H9 (cell line): ENCODE data around the gene ARHGAP15. TPM values are rescaled to one million over a fixed set of nuclear protein-coding genes. Genes with fewer than 3 reads are reported as not detected.

ENCODE experiments used
- DNase-seq: peaks from one replicate; pipeline ENCODE4 v3.0.0-alpha.2; 2017
- H2AFZ ChIP-seq: one replicate; pipeline ENCODE4 v1.6.1; 2013; ENCODE audit warnings: mild to moderate bottlenecking, low read length, control low read depth, moderate library complexity
- H2AK5ac ChIP-seq: 2 replicates; pipeline ENCODE4 v1.6.1; 2013; ENCODE audit warnings: low read length, control low read depth, mixed read lengths; ENCODE audit not compliant: insufficient read length
- H2BK120ac ChIP-seq: one replicate; pipeline ENCODE4 v1.6.1; 2013; ENCODE audit warnings: low read depth, mild to moderate bottlenecking, low read length, control low read depth, inconsistent platforms; ENCODE audit not compliant: poor library complexity, severe bottlenecking
- H2BK12ac ChIP-seq: 2 replicates; pipeline ENCODE4 v1.6.1; 2013; ENCODE audit warnings: low read length, control low read depth, mixed read lengths, low read depth; ENCODE audit not compliant: insufficient read length
- H2BK15ac ChIP-seq: 2 replicates; pipeline ENCODE4 v1.6.1; 2013; ENCODE audit warnings: low read depth, low read length, control low read depth
- H2BK20ac ChIP-seq: one replicate; pipeline ENCODE4 v1.6.1; 2013; ENCODE audit warnings: low read depth, mild to moderate bottlenecking, low read length, control low read depth, inconsistent platforms; ENCODE audit not compliant: poor library complexity, severe bottlenecking
- H2BK5ac ChIP-seq: 2 replicates; pipeline ENCODE4 v1.6.1; 2013; ENCODE audit warnings: low read length, control low read depth, mixed read lengths; ENCODE audit not compliant: insufficient read length
- H3K14ac ChIP-seq: 2 replicates; pipeline ENCODE4 v1.6.1; 2013; ENCODE audit warnings: low read length, control low read depth; ENCODE audit not compliant: insufficient read depth
- H3K18ac ChIP-seq: 2 replicates; pipeline ENCODE4 v1.6.1; 2013; ENCODE audit warnings: low read depth, mild to moderate bottlenecking, mixed read lengths, low read length, control low read depth; ENCODE audit not compliant: insufficient read length
- H3K23ac ChIP-seq: 2 replicates; pipeline ENCODE4 v1.6.1; 2013; ENCODE audit warnings: low read length, control low read depth, mixed read lengths, low read depth; ENCODE audit not compliant: insufficient read length
- H3K23me2 ChIP-seq: 2 replicates; pipeline ENCODE4 v1.6.1; 2013; ENCODE audit warnings: low read depth, mild to moderate bottlenecking, mixed read lengths, low read length, control low read depth; ENCODE audit not compliant: insufficient read length, poor library complexity, severe bottlenecking
- H3K27ac ChIP-seq: 2 replicates; pipeline ENCODE4 v1.5.1; 2013; ENCODE audit warnings: low read length, control low read depth, mixed read lengths, low read depth; ENCODE audit not compliant: insufficient read length
- H3K27me3 ChIP-seq: 2 replicates; pipeline ENCODE4 v1.6.1; 2013; ENCODE audit warnings: low read length, control low read depth, inconsistent platforms; ENCODE audit not compliant: insufficient read depth
- H3K4ac ChIP-seq: 2 replicates; pipeline ENCODE4 v1.6.1; 2013; ENCODE audit warnings: low read depth, mild to moderate bottlenecking, control low read depth, inconsistent platforms, low read length, moderate library complexity
- H3K4me1 ChIP-seq: 2 replicates; pipeline ENCODE4 v1.6.1; 2013; ENCODE audit warnings: low read length, control low read depth, inconsistent platforms; ENCODE audit not compliant: insufficient read depth
- H3K4me2 ChIP-seq: 2 replicates; pipeline ENCODE4 v1.6.1; 2013; ENCODE audit warnings: low read length, control low read depth, mixed read lengths; ENCODE audit not compliant: insufficient read length, insufficient read depth
- H3K56ac ChIP-seq: 2 replicates; pipeline ENCODE4 v1.6.1; 2013; ENCODE audit warnings: low read depth, mild to moderate bottlenecking, mixed read lengths, low read length, control low read depth; ENCODE audit not compliant: insufficient read length
- H3K79me1 ChIP-seq: 2 replicates; pipeline ENCODE4 v1.6.1; 2013; ENCODE audit warnings: low read depth, mild to moderate bottlenecking, moderate library complexity, low read length, control low read depth, inconsistent platforms; ENCODE audit not compliant: insufficient read depth, poor library complexity, severe bottlenecking
- H3K79me2 ChIP-seq: 2 replicates; pipeline ENCODE4 v1.6.1; 2013; ENCODE audit warnings: low read length, control low read depth, inconsistent platforms; ENCODE audit not compliant: insufficient read depth
- H3K9ac ChIP-seq: 2 replicates; pipeline ENCODE4 v1.6.1; 2013; ENCODE audit warnings: low read length, control low read depth, mixed read lengths; ENCODE audit not compliant: insufficient read length; ENCODE audit errors: extremely low read depth
- H3K9me3 ChIP-seq: one replicate; pipeline ENCODE4 v1.6.1; 2013; ENCODE audit warnings: low read depth, low read length, inconsistent platforms; ENCODE audit not compliant: control insufficient read depth
- H3T11ph ChIP-seq: one replicate; pipeline ENCODE4 v1.6.1; 2013; ENCODE audit warnings: mild to moderate bottlenecking, low read length, control low read depth, inconsistent platforms
- H4K20me1 ChIP-seq: one replicate; pipeline ENCODE4 v1.6.1; 2013; ENCODE audit not compliant: control insufficient read depth, insufficient read length, insufficient read depth
- H4K5ac ChIP-seq: 2 replicates; pipeline ENCODE4 v1.6.1; 2013; ENCODE audit warnings: low read depth, mild to moderate bottlenecking, mixed read lengths, low read length, control low read depth; ENCODE audit not compliant: insufficient read length
- H4K8ac ChIP-seq: replicated peaks from 2 replicates; pipeline ENCODE4 v1.6.1; 2013; ENCODE audit warnings: low read length, control low read depth, mixed read lengths, low read depth; ENCODE audit not compliant: insufficient read length
- H4K91ac ChIP-seq: 2 replicates; pipeline ENCODE4 v1.6.1; 2013; ENCODE audit warnings: low read depth, mild to moderate bottlenecking, moderate library complexity, mixed read lengths, low read length, control low read depth; ENCODE audit not compliant: insufficient read length
- H3K27ac Mint-ChIP-seq, 3 experiments: 2 replicates in 2 of 3; 3 replicates in 1 of 3; pipeline ENCODE4 v1.8.0; 2020 to 2021; ENCODE audit warnings: mixed read lengths in 3 of 3, mild to moderate bottlenecking in 1 of 3, moderate library complexity in 1 of 3
- H3K27me3 Mint-ChIP-seq: 2 replicates; pipeline ENCODE4 v1.8.0; 2021; ENCODE audit warnings: low read depth, mild to moderate bottlenecking, moderate library complexity, mixed read lengths
- H3K36me3 Mint-ChIP-seq, 3 experiments: 2 replicates in 2 of 3; 3 replicates in 1 of 3; pipeline ENCODE4 v1.8.0; 2020 to 2021; ENCODE audit warnings: low read depth in 3 of 3, mixed read lengths in 3 of 3; ENCODE audit not compliant: insufficient read depth in 1 of 3
- H3K4me1 Mint-ChIP-seq, 2 experiments: 2 replicates each; pipeline ENCODE4 v1.8.0; 2020; ENCODE audit warnings: mixed read lengths in 2 of 2
- H3K4me3 Mint-ChIP-seq, 2 experiments: 2 replicates in 1 of 2; 3 replicates in 1 of 2; pipeline ENCODE4 v1.8.0; 2020 to 2021; ENCODE audit warnings: mild to moderate bottlenecking in 2 of 2, mixed read lengths in 2 of 2, moderate library complexity in 1 of 2
- H3K9me3 Mint-ChIP-seq, 2 experiments: 2 replicates in 1 of 2; 3 replicates in 1 of 2; pipeline ENCODE4 v1.8.0; 2020; ENCODE audit warnings: mild to moderate bottlenecking in 2 of 2, mixed read lengths in 2 of 2, moderate library complexity in 1 of 2
- WGBS: extraction: QIAGEN DNeasy Blood & Tissue Kit; methylation state at CpG from one replicate; pipeline ENCODE4 v1.1.7; 2013; ENCODE audit warnings: missing lambda C conversion rate, low lambda C conversion rate, mixed read lengths; ENCODE audit not compliant: insufficient read length; ENCODE audit errors: extremely low coverage; 5-methylcytosine and 5-hydroxymethylcytosine counted together
- total RNA-seq: library from RNA; stranded (reverse); gene quantifications from 2 replicates; pipeline ENCODE4 v1.2.1, GENCODE V29; 2021
- TF ChIP-seq, protein P1 (sequence below): fragments of 200-600 bp; sonication (generic); conservative IDR thresholded peaks from 3 replicates; pipeline ENCODE4 v1.8.0; 2021; ENCODE audit warnings: antibody characterized with exemption, mild to moderate bottlenecking

The ARHGAP15 gene
- total RNA-seq, 1 experiment from 2014 or later: not detected

GRCh38 chr2:143192716-143193115 lies 63.5 kb downstream of the ARHGAP15 start:
- Histone ChIP-seq H2BK20ac (no peak overlapping the region), H3K9ac (no peak overlapping the region), H4K8ac (no peak overlapping the region), H3K56ac (no peak overlapping the region), H4K91ac (no peak overlapping the region), H2AFZ (no peak overlapping the region), H3T11ph (no peak overlapping the region), H3K18ac (no peak overlapping the region), H3K79me2 (no peaks in the 10 kb centered on the region), H3K79me1 (no peaks in the 10 kb centered on the region), H3K23ac (no peak overlapping the region), H3K23me2 (no peaks in the 10 kb centered on the region), H2AK5ac (no peak overlapping the region), H2BK120ac (no peak overlapping the region), H3K27me3 (no peaks in the 10 kb centered on the region), H2BK15ac (no peak overlapping the region), H2BK12ac (no peak overlapping the region), H2BK5ac (no peak overlapping the region), H3K4me2 (no peak overlapping the region), H3K9me3 (no peaks in the 10 kb centered on the region), H4K5ac (no peak overlapping the region), H3K14ac (no peak overlapping the region), H4K20me1 (no peaks in the 10 kb centered on the region), H3K4me1 (no peaks in the 10 kb centered on the region), H3K4ac (no peak overlapping the region), H3K27ac (no peak overlapping the region)
- Mint-ChIP-seq H3K4me3 (no peak overlapping the region), H3K27ac (no peak overlapping the region), H3K4me1 (no peaks in the 10 kb centered on the region), H3K36me3 (no peaks in the 10 kb centered on the region), H3K9me3 (no peaks in the 10 kb centered on the region), H3K27me3 (no peaks in the 10 kb centered on the region)
- WGBS: no CpG with 5 or more reads among the region's 1 CpG
- TF ChIP-seq, protein P1, sequence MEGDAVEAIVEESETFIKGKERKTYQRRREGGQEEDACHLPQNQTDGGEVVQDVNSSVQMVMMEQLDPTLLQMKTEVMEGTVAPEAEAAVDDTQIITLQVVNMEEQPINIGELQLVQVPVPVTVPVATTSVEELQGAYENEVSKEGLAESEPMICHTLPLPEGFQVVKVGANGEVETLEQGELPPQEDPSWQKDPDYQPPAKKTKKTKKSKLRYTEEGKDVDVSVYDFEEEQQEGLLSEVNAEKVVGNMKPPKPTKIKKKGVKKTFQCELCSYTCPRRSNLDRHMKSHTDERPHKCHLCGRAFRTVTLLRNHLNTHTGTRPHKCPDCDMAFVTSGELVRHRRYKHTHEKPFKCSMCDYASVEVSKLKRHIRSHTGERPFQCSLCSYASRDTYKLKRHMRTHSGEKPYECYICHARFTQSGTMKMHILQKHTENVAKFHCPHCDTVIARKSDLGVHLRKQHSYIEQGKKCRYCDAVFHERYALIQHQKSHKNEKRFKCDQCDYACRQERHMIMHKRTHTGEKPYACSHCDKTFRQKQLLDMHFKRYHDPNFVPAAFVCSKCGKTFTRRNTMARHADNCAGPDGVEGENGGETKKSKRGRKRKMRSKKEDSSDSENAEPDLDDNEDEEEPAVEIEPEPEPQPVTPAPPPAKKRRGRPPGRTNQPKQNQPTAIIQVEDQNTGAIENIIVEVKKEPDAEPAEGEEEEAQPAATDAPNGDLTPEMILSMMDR: no peak
- DNase-seq: no peak
